WTC11 (cell line): ENCODE measurements around the gene EMC8. TPM values are rescaled to one million over a fixed set of nuclear protein-coding genes. Genes with fewer than 3 reads are reported as not detected.

Experiments
- ATAC-seq: fragments of 200-7000 bp; cut with Tn5 transposase; 2 replicates; pipeline ENCODE4 v1.10.0; 2021; ENCODE audit warnings: mild to moderate bottlenecking, moderate library complexity
- CTCF ChIA-PET: fragments of 300-600 bp; sonication (Branson Sonifier 250); formaldehyde crosslinking; loops from one replicate; lab custom pipeline; 2021; ENCODE audit warnings: antibody characterized with exemption; lab: Charles Lee
- POLR2A ChIA-PET: fragments of 350-600 bp; sonication (Branson Sonifier 250); formaldehyde crosslinking; loops from one replicate; lab custom pipeline; 2021; ENCODE audit warnings: antibody characterized with exemption; lab: Charles Lee
- DNase-seq: peaks from one replicate; pipeline ENCODE4 v3.0.0; 2021; ENCODE audit warnings: low spot score
- H3K27ac Mint-ChIP-seq: 2 replicates; pipeline ENCODE4 v1.8.0; 2021; ENCODE audit warnings: mixed read lengths
- H3K27me3 Mint-ChIP-seq: 2 replicates; pipeline ENCODE4 v1.8.0; 2021; ENCODE audit warnings: low read depth, mild to moderate bottlenecking, moderate library complexity, mixed read lengths
- H3K36me3 Mint-ChIP-seq: 2 replicates; pipeline ENCODE4 v1.8.0; 2021; ENCODE audit warnings: mixed read lengths
- H3K4me1 Mint-ChIP-seq: 2 replicates; pipeline ENCODE4 v1.8.0; 2022; ENCODE audit warnings: mixed read lengths
- H3K4me3 Mint-ChIP-seq: 2 replicates; pipeline ENCODE4 v1.8.0; 2021; ENCODE audit warnings: mild to moderate bottlenecking, moderate library complexity, mixed read lengths
- H3K9me3 Mint-ChIP-seq: 2 replicates; pipeline ENCODE4 v1.8.0; 2021; ENCODE audit warnings: mixed read lengths
- CREM ChIP-seq: sonication (generic); formaldehyde crosslinking; IDR thresholded peaks from 2 replicates; pipeline ENCODE4 v1.8.1; 2022; ENCODE audit warnings: mild to moderate bottlenecking, missing genetic modification reagents, moderate library complexity
- ELF4 ChIP-seq: sonication (generic); formaldehyde crosslinking; IDR thresholded peaks from 2 replicates; pipeline ENCODE4 v1.8.1; 2022; ENCODE audit warnings: low read depth, mild to moderate bottlenecking, moderate library complexity, missing genetic modification reagents
- ESRRA ChIP-seq: sonication (generic); formaldehyde crosslinking; IDR thresholded peaks from 2 replicates; pipeline ENCODE4 v1.8.1; 2022; ENCODE audit warnings: mild to moderate bottlenecking, missing genetic modification reagents, borderline replicate concordance
- HMGA2 ChIP-seq: fragments of 250-450 bp; sonication (Bioruptor Pico); IDR thresholded peaks from 2 replicates; pipeline ENCODE4 v1.4.0; 2021; ENCODE audit warnings: mild to moderate bottlenecking, moderate library complexity
- IRF2 ChIP-seq: sonication (generic); formaldehyde crosslinking; IDR thresholded peaks from 2 replicates; pipeline ENCODE4 v1.8.0; 2022; ENCODE audit warnings: low read depth, missing genetic modification reagents, borderline replicate concordance
- JUN ChIP-seq: sonication (generic); formaldehyde crosslinking; IDR thresholded peaks from 2 replicates; pipeline ENCODE4 v1.8.0; 2023; ENCODE audit warnings: mild to moderate bottlenecking, missing genetic modification reagents
- MYBL2 ChIP-seq: sonication (generic); formaldehyde crosslinking; IDR thresholded peaks from 2 replicates; pipeline ENCODE4 v1.8.1; 2023; ENCODE audit warnings: mild to moderate bottlenecking, moderate library complexity, missing genetic modification reagents
- RORB ChIP-seq: fragments of 250-450 bp; sonication (Bioruptor Pico); IDR thresholded peaks from 2 replicates; pipeline ENCODE4 v1.9.0; 2021; ENCODE audit warnings: mild to moderate bottlenecking
- SMAD4 ChIP-seq: sonication (generic); formaldehyde crosslinking; IDR thresholded peaks from 2 replicates; pipeline ENCODE4 v1.8.0; 2022; ENCODE audit warnings: mild to moderate bottlenecking, missing genetic modification reagents
- SOX15 ChIP-seq: fragments of 250-450 bp; sonication (Bioruptor Pico); IDR thresholded peaks from 2 replicates; pipeline ENCODE4 v1.9.0; 2021; ENCODE audit warnings: mild to moderate bottlenecking
- TCF7 ChIP-seq: sonication (generic); formaldehyde crosslinking; IDR thresholded peaks from 2 replicates; pipeline ENCODE4 v1.8.0; 2022; ENCODE audit warnings: mild to moderate bottlenecking, low read depth, missing genetic modification reagents, moderate library complexity
- TEAD1 ChIP-seq: sonication (generic); formaldehyde crosslinking; IDR thresholded peaks from 2 replicates; pipeline ENCODE4 v1.8.0; 2022; ENCODE audit warnings: mild to moderate bottlenecking, missing genetic modification reagents
- ZNF317 ChIP-seq: sonication (generic); formaldehyde crosslinking; IDR thresholded peaks from 2 replicates; pipeline ENCODE4 v1.8.1; 2023; ENCODE audit warnings: low read depth, mild to moderate bottlenecking, moderate library complexity, missing genetic modification reagents, borderline replicate concordance
- total RNA-seq: library from RNA; stranded (reverse); gene quantifications from 3 replicates; pipeline ENCODE4 v1.2.3, GENCODE V29; 2021
- TF ChIP-seq, protein P1 (sequence below): sonication (generic); formaldehyde crosslinking; IDR thresholded peaks from 2 replicates; pipeline ENCODE4 v1.8.0; 2023; ENCODE audit warnings: missing genetic modification reagents
- TF ChIP-seq, protein P2 (sequence below): sonication (generic); formaldehyde crosslinking; IDR thresholded peaks from 2 replicates; pipeline ENCODE4 v1.8.1; 2022; ENCODE audit warnings: mild to moderate bottlenecking, moderate library complexity, missing genetic modification reagents
- TF ChIP-seq, protein P3 (sequence below): sonication (generic); formaldehyde crosslinking; conservative IDR thresholded peaks from 2 replicates; pipeline ENCODE4 v1.8.1; 2022; ENCODE audit warnings: mild to moderate bottlenecking, missing genetic modification reagents
- TF ChIP-seq, protein P4 (sequence below): sonication (generic); formaldehyde crosslinking; IDR thresholded peaks from 2 replicates; pipeline ENCODE4 v1.8.0; 2022; ENCODE audit warnings: missing genetic modification reagents

Gene EMC8
- total RNA-seq, 1 experiment from 2014 or later, result 55.2 TPM

DNA sequence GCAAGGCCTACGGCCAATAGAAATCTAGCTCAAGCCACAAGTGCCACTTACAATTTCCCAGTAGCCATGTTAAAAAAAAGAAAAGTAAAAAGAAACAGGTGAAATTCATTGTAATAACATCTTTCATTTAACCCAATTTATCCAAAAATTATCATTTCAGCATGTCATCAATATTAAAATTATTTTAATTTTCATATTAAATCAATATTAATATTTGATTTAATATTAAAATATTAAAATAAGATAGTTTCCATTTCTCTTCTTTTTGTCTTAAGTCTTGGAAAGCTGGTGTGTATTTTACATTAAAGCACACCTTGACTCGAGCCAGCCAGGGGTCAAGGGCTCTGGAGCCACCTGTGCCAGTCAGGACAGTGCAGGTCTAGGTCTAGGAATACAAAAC is 35.7 kb downstream of the EMC8 start:
- CTCF ChIA-PET, result no interaction called here
- H3K27ac Mint-ChIP-seq, result no peak overlapping the region
- H3K4me3 Mint-ChIP-seq, result no peak overlapping the region
- no peak for TF ChIP-seq TCF7
- TF ChIP-seq HMGA2 (CRISPR knock-in tag), result peak; percentile 97
- TF ChIP-seq RORB, result no peak
- TF ChIP-seq, all 79 proteins: peak for 1
- Mint-ChIP-seq H3K9me3 (no peaks in the 10 kb centered on the region), H3K36me3 (no peaks in the 10 kb centered on the region), H3K4me1 (peaks cover 17% of the 10 kb centered on the region), H3K27me3 (peaks cover 7% of the 10 kb centered on the region)
- DNase-seq, result no peak
- POLR2A ChIA-PET, result no interaction called here
- no peak for ATAC-seq

DNA sequence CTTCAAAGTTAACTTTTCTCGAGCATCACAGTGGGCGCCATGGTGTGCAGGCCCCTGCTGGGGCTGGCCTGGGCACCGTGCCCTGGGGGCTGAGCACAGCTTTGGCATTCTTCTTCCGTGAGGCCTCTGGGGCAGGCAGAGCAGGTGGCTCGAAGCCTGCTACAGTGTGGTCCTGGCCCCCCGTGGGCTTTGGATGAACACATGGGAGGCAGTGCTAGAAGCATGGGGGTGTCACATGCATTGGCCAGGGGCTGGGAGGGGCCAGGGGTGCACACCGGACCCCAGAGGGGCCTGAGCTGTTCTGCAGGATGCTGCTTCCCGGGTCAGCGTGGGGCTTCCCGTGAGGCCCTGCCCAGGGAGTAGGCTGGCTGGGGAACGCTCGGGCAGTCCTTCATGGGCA is 36.4 kb downstream of the EMC8 start:
- ATAC-seq (no peak), DNase-seq (no peak)
- ChIA-PET POLR2A (no interaction called here), CTCF (interaction anchor here (1.2 to 1.3 kb wide), 2 partner anchors 29 to 58 kb away, joined by 3 read pairs; no protein-coding TSS in a partner anchor)
- no peak overlapping the region for H3K4me3 Mint-ChIP-seq
- no peaks in the 10 kb centered on the region for H3K9me3 Mint-ChIP-seq
- peaks cover 10% of the 10 kb centered on the region for H3K4me1 Mint-ChIP-seq
- no peaks in the 10 kb centered on the region for H3K36me3 Mint-ChIP-seq
- no peak for TF ChIP-seq SMAD4
- TF ChIP-seq, protein P1, sequence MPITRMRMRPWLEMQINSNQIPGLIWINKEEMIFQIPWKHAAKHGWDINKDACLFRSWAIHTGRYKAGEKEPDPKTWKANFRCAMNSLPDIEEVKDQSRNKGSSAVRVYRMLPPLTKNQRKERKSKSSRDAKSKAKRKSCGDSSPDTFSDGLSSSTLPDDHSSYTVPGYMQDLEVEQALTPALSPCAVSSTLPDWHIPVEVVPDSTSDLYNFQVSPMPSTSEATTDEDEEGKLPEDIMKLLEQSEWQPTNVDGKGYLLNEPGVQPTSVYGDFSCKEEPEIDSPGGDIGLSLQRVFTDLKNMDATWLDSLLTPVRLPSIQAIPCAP (CRISPR knock-in tag), result no peak
- TF ChIP-seq TCF7, result no peak
- TF ChIP-seq, protein P2, sequence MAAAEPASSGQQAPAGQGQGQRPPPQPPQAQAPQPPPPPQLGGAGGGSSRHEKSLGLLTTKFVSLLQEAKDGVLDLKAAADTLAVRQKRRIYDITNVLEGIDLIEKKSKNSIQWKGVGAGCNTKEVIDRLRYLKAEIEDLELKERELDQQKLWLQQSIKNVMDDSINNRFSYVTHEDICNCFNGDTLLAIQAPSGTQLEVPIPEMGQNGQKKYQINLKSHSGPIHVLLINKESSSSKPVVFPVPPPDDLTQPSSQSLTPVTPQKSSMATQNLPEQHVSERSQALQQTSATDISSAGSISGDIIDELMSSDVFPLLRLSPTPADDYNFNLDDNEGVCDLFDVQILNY (CRISPR knock-in tag), result no peak
- no peak for TF ChIP-seq SOX15 (CRISPR knock-in tag)
- TF ChIP-seq TEAD1 (CRISPR knock-in tag), result no peak
- TF ChIP-seq ESRRA (CRISPR knock-in tag), result no peak
- no peak for TF ChIP-seq CREM (CRISPR knock-in tag)
- TF ChIP-seq RORB, result no peak
- TF ChIP-seq JUN (CRISPR knock-in tag), result no peak
- no peak for TF ChIP-seq MYBL2 (CRISPR knock-in tag)
- TF ChIP-seq, protein P3, sequence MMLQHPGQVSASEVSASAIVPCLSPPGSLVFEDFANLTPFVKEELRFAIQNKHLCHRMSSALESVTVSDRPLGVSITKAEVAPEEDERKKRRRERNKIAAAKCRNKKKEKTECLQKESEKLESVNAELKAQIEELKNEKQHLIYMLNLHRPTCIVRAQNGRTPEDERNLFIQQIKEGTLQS (CRISPR knock-in tag), result no peak
- TF ChIP-seq, protein P4, sequence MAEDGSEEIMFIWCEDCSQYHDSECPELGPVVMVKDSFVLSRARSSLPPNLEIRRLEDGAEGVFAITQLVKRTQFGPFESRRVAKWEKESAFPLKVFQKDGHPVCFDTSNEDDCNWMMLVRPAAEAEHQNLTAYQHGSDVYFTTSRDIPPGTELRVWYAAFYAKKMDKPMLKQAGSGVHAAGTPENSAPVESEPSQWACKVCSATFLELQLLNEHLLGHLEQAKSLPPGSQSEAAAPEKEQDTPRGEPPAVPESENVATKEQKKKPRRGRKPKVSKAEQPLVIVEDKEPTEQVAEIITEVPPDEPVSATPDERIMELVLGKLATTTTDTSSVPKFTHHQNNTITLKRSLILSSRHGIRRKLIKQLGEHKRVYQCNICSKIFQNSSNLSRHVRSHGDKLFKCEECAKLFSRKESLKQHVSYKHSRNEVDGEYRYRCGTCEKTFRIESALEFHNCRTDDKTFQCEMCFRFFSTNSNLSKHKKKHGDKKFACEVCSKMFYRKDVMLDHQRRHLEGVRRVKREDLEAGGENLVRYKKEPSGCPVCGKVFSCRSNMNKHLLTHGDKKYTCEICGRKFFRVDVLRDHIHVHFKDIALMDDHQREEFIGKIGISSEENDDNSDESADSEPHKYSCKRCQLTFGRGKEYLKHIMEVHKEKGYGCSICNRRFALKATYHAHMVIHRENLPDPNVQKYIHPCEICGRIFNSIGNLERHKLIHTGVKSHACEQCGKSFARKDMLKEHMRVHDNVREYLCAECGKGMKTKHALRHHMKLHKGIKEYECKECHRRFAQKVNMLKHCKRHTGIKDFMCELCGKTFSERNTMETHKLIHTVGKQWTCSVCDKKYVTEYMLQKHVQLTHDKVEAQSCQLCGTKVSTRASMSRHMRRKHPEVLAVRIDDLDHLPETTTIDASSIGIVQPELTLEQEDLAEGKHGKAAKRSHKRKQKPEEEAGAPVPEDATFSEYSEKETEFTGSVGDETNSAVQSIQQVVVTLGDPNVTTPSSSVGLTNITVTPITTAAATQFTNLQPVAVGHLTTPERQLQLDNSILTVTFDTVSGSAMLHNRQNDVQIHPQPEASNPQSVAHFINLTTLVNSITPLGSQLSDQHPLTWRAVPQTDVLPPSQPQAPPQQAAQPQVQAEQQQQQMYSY (CRISPR knock-in tag), result no peak
- TF ChIP-seq ZNF317 (CRISPR knock-in tag), result no peak
- no peak overlapping the region for H3K27ac Mint-ChIP-seq
- peaks cover 7% of the 10 kb centered on the region for H3K27me3 Mint-ChIP-seq

DNA sequence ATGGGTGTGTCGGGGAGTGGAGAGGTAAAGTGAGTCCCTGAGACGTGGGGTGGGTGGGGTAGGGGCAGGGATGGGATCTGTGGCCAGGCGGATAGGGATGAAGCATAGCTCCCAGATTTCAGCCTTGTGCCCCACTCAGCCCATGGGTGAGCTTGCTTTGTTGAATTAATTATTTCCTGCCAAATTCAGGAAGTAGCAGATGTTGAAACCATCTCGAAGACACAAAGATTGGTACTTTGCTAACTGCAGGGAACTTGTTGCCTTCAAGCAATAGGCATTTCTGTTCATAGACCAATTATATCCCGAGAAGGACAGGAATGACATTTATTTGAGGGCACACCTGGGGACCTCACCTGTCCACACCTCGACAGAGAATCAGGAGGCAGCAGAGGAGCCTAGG is 37.5 kb downstream of the EMC8 start:
- no peak overlapping the region for H3K27ac Mint-ChIP-seq
- H3K27me3 Mint-ChIP-seq, result peaks cover 7% of the 10 kb centered on the region
- ChIA-PET CTCF (interaction anchor here (1.2 to 1.4 kb wide), 3 partner anchors 28 to 59 kb away, joined by 3 read pairs; no protein-coding TSS in a partner anchor), POLR2A (no interaction called here)
- peaks cover 5% of the 10 kb centered on the region for H3K4me1 Mint-ChIP-seq
- no peaks in the 10 kb centered on the region for H3K9me3 Mint-ChIP-seq
- TF ChIP-seq IRF2 (CRISPR knock-in tag) (no peak), ELF4 (CRISPR knock-in tag) (no peak)
- H3K36me3 Mint-ChIP-seq, result no peaks in the 10 kb centered on the region
- H3K4me3 Mint-ChIP-seq, result no peak overlapping the region
- ATAC-seq (no peak), DNase-seq (no peak)
